GM12878 (cell line): ENCODE data around the gene TNFSF11.

Experiments
- CTCF ChIP-seq, 3 experiments: IDR thresholded peaks in 2 of 3; conservative IDR thresholded peaks in 1 of 3; 2 replicates each; pipeline ENCODE4 v1.5.1; 2011; ENCODE audit warnings: low read depth in 3 of 3, low read length in 3 of 3, mild to moderate bottlenecking in 3 of 3, control low read depth in 2 of 3, moderate library complexity in 2 of 3, inconsistent platforms in 1 of 3, mixed read lengths in 1 of 3; ENCODE audit not compliant: control insufficient read depth in 2 of 3, insufficient read depth in 1 of 3; ENCODE audit errors: extremely low read depth in 1 of 3
- E2F4 ChIP-seq: IDR thresholded peaks from 2 replicates; pipeline ENCODE4 v1.6.1; 2012; ENCODE audit warnings: low read depth, low read length, improper control_type of control experiment
- EP300 ChIP-seq, 2 experiments: fragments of 150-350 bp in 1 of 2; IDR thresholded peaks; 2 replicates each; pipeline ENCODE4 v1.6.1; 2011 to 2012; ENCODE audit warnings: low read depth in 2 of 2, low read length in 2 of 2, borderline replicate concordance in 1 of 2, improper control_type of control experiment in 1 of 2, inconsistent platforms in 1 of 2; ENCODE audit not compliant: control insufficient read depth in 1 of 2
- KDM1A ChIP-seq: fragments of 200-600 bp; sonication (generic); IDR thresholded peaks from 2 replicates; pipeline ENCODE4 v1.6.1; 2016; ENCODE audit warnings: borderline replicate concordance
- PBX3 ChIP-seq: IDR thresholded peaks from 2 replicates; pipeline ENCODE4 v1.6.1; 2011; ENCODE audit warnings: mild to moderate bottlenecking, low read depth, low read length, moderate library complexity; ENCODE audit not compliant: insufficient replicate concordance
- PKNOX1 ChIP-seq: fragments of 450-650 bp; IDR thresholded peaks from 2 replicates; pipeline ENCODE4 v1.6.1; 2016; ENCODE audit warnings: mild to moderate bottlenecking
- POLR2AphosphoS5 ChIP-seq: IDR thresholded peaks from 2 replicates; pipeline ENCODE4 v1.6.1; 2011; ENCODE audit warnings: mild to moderate bottlenecking, low read length, inconsistent platforms
- RAD21 ChIP-seq: IDR thresholded peaks from 2 replicates; pipeline ENCODE4 v1.6.1; 2011; ENCODE audit warnings: mild to moderate bottlenecking, low read depth, low read length, moderate library complexity; ENCODE audit not compliant: insufficient read depth
- RCOR1 ChIP-seq: conservative IDR thresholded peaks from 2 replicates; pipeline ENCODE4 v1.6.1; 2012; ENCODE audit warnings: low read depth, low read length, improper control_type of control experiment
- YY1 ChIP-seq: IDR thresholded peaks from 2 replicates; pipeline ENCODE4 v1.6.1; 2011; ENCODE audit warnings: low read depth, mild to moderate bottlenecking, low read length
- ZZZ3 ChIP-seq: IDR thresholded peaks from 2 replicates; pipeline ENCODE4 v1.6.1; 2011; ENCODE audit warnings: low read depth; ENCODE audit not compliant: control insufficient read depth, insufficient read length

GRCh38 chr13:42654212-42654611 is 80.3 kb downstream of the TNFSF11 start:
- TF ChIP-seq RAD21 (no peak), E2F4 (no peak), ZZZ3 (no peak), CTCF (IDR thresholded peaks at IDR 0.05 in 2 of 3, conservative IDR thresholded peaks at IDR 0.05 in 1 of 3; ENCODE audit: control insufficient read depth in 2 of 3, extremely low read depth in 1 of 3, insufficient read depth in 1 of 3, low read depth in 3 of 3, low read length in 3 of 3) (no peak), EP300 (IDR thresholded peaks at IDR 0.05; ENCODE audit: borderline replicate concordance in 1 of 2, control insufficient read depth in 1 of 2, low read depth in 2 of 2, low read length in 2 of 2) (no peak), PBX3 (no peak), POLR2AphosphoS5 (no peak), KDM1A (no peak), RCOR1 (no peak), PKNOX1 (no peak), YY1 (no peak)
